NCI-H526 treated with DMSO at 0.1 percent for 48 hours (cell line): Measurements from ENCODE around the gene GPRC5C.

Experiments used
- DNase-seq: peaks from one replicate; lab custom pipeline; 2025; lab: John Stamatoyannopoulos, UW

GPRC5C gene

GRCh38 chr17:74452841-74453661, 21.2 kb downstream of the GPRC5C start:
- DNase-seq: no peak

- DNase-seq: no peak
Observed at GRCh38 chr17:74453665-74454196, 21.8 kb downstream of the GPRC5C start.

DNA sequence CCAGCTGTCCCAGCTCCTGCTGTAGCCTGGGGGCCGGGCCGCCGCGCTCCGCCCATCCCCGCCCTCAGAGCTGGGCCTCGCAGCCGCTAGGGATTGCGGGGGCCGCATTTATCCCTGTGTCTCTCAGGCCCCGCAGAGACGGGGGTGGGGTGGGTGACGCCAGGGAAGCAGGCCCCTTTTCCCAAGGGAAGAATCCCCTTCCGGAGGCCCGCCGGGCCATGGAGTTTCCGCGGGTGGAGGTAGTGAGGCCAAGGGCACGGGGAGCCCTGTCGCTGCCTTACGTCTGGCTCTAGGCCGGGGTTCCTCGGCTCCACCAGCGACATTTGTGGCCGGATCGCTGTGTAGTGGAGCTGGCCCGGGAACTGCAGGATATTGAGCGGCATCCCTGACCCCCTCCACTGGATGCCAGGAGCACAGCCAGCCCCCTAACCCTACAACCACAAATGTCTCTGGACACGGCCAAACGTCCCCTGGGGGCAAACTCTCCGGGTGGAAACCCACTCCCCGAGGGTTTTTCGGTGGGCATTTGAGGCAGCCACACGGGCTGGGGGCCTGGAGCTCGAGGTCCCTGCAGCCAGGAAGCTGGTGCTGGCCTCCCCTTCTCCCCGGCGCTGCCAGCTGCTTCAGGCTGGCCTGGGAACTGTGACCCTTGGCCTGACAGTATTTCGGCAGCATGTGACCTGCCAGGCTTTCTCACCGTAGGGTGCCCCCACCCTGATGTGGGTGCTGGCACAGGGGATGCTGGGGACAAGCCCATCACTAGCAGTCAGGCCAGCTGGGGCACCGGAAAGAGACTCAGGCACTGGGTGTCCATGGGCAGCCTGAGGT, 22.5 kb downstream of the GPRC5C start:
- peak; percentile 73 for DNase-seq

DNA sequence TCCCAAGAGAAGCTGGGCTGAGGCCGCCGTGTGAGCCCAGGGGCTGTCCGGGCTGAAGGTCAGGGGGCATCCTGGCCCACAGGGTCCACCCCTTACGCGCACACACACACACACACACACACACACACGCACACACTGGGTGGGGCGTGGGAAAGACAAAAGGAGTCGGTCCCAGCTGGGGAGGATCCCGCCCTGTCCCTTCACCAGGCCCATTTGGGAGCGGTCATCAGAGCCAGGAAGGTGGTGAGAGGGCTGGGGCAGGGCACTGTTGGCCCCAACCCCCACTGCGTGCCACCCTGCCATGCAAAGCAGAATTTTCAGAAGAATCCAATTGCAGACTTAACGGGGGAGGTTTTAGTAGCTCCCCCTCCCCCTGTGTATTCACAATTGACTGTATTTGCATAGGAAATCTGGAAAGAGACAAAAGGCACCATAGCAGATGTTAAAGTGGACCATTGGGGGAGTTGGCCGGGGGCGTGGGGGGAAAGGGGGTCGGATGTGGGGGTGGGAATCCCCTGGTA, 23.2 kb downstream of the GPRC5C start:
- peak; percentile 82 for DNase-seq

DNA sequence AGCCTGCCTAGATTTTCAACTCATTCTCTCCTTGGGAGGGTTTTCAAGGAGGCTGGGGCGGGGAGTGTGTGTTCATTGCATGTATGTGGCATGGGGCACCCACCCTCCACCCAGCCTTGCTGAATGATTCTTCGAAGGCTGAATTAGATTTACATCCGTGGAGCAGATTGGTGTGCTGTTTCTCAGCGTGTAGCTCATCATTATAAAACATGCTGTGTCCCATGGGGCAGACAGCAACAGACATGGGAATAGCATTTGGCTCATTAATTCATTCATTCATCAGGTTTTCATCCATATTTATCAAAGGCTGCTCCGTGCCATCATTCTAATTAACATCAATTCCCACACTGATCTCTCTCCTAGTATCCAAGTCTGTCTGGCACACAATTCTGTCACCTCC, 23.9 kb downstream of the GPRC5C start:
- peak; percentile 40 for DNase-seq

- DNase-seq: peak; percentile 7
Observed at GRCh38 chr17:74457146-74457819, 25.4 kb downstream of the GPRC5C start.

DNA sequence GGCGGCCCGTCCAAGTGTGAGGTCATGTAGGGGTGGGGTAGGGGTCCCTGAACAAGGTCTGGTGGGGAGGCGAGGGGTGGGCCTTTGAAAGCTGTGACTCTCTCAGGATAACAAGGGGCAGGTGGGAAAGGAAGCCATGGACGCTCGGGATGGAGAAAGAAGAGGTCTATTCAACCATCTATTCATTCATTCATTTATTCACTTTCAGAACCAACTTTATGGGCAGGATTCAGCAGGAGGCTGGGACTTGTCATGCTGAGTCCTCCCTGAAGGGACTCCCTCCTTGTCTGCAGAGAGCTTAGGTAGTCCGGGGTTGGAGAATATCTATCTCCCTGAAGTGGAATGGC, 25.9 kb downstream of the GPRC5C start:
- DNase-seq: no peak

DNA sequence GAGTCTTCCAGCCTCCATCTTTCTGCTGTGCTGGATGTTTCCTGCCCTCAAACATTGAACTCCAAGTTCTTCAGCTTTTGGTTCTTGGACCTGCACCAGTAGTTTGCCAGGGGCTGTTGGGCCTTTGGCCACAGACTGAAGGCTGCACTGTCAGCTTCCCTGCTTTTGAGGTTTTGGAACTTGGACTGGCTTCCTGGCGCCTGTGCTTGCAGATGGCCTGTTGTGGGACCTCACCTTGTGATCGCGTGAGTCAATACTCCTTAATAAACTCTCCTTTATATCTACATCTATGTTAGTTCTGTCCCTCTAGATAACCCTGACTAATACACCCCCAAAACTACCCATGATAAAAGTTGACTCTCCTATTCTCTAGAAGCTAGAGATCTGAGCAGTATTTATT, 26.9 kb downstream of the GPRC5C start:
- DNase-seq: no peak

DNA sequence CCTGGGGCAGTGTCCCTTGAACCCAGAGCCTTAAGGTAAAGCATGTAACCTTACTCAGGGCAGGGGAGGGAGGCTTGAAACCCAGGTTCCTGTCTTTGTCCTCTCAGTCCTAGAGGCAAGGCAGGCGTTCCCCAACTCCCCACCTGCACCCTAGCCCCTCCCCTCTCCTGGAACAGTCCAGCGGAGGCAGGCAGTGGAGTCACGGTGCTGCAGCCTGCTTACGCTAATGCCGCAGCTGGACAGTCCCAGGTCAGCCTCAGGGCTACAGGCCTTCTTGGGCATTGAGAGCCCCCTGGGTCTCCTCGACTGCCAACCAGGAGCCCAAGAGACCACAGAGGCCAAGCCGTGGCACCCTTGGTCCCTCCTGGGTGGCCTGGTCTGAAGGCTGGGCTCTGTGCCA, 27.7 kb downstream of the GPRC5C start:
- DNase-seq: no peak

DNA sequence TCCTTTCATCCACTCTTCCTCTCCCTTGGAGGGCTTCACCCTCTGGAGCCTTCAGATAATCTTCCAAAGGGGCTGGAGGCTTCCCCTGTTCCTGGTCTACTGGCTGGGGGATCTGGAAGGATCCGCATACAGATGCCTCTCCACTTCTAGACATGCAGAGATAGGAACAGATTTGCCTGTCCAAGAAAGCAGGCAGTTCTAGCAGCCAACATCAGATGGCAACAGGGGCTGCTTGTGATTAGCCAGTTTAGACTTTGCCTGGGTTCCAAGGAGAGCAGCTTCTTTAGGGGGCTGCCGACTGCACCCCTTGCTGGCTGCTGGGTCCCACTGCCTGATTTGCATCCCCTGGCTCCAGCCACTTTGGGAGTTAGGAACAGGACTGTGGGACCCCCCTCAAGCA, 28.4 kb downstream of the GPRC5C start:
- no peak for DNase-seq

GRCh38 chr17:74460996-74461395, 29.1 kb downstream of the GPRC5C start:
- DNase-seq: no peak

DNA sequence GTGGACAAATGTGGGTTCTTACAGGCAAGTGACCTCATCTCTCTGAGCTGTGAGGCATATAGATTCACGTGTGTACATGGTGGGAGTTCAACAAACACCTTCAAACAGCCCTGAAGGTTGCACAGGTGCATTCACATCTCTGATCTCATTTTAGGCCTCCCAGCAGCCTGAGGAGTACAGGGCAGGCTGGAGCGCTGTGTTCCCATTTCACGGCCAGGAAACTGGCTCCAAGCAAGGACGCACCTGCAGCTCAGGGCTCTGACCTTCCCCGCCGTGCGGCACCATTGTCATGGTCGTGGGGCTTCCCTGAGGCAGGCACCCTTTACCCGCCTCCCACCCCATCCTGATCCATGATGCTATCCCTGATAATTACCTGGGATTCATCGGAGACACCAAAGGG, 29.7 kb downstream of the GPRC5C start:
- no peak for DNase-seq

GRCh38 chr17:74464730-74465377, 33.0 kb downstream of the GPRC5C start:
- no peak for DNase-seq

DNA sequence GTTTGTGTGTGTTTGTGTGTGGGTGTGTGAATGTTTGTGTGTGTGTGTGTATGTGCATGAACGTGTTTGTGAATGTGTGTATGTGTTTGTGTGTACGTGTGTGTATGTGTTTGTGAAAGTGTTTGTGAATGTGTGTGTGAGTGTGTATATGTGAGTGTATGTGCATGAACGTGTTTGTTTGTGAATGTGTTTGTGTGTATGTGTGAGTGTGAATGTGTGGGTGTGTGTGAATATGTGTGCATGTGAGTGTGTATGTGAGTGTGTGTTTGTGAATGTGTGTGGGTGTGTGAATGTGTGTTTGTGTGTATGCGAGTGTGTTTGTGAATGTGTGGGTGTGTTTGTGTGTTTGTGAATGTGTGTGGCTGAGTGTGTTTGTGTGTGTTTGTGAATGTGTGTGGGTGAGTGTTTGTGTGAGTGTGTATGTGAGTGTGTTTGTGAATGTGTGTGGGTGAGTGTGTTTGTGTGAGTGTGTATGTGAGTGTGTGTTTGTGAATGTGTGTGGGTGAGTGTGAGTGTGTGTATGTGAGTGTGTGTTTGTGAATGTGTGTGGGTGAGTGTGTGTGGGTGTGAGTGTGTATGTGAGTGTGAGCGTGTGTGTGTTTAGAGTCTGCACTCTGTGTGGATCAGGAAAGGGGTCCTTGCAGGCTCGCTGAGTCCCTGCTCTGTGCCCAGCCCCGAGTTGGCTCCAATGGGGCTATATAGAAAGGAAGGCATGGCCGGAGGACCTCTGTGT, 33.7 kb downstream of the GPRC5C start:
- no peak for DNase-seq

DNA sequence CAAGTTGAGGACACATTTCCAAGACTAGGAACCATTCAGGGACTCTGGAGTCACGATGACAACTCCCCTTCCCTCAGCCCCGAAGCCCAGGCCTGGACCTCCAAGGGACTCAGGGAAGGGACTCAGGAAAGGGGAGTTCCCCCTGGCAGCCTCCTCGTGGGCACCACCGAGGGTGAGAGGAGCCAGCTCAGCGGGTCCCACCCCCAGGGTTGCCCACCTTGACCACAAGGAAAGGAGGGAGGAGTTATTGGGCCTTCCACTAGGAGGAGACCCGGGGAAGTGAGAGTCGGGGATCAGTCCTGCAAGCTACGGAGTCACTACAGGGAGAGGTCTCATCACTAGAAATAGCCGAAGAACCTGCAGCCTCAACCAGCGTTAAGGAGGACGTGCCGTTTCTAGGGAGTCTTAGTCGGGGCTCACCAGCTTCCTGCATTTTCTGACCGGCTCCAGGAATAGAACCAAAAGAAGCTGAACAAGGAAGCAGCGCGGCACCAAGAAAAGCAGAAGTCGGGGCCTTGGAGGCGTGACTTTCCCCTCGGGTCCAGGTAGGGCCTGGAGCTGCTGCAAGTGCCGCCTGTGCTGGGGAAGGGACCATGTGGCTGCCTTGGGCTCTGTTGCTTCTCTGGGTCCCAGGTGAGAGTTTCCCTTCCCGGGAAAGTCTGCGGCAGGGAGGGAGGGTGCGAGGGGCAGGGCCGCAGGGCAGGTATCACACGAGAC, 34.4 kb downstream of the GPRC5C start, which contains the start of gene CD300A:
TSS of gene CD300A (plus strand) at position 524 of the 717 bp plus-strand sequence. CDS start at position 594, 70 bp downstream.
- no peak for DNase-seq

GRCh38 chr17:74466828-74467184, 34.9 kb downstream of the GPRC5C start:
- no peak for DNase-seq

DNA sequence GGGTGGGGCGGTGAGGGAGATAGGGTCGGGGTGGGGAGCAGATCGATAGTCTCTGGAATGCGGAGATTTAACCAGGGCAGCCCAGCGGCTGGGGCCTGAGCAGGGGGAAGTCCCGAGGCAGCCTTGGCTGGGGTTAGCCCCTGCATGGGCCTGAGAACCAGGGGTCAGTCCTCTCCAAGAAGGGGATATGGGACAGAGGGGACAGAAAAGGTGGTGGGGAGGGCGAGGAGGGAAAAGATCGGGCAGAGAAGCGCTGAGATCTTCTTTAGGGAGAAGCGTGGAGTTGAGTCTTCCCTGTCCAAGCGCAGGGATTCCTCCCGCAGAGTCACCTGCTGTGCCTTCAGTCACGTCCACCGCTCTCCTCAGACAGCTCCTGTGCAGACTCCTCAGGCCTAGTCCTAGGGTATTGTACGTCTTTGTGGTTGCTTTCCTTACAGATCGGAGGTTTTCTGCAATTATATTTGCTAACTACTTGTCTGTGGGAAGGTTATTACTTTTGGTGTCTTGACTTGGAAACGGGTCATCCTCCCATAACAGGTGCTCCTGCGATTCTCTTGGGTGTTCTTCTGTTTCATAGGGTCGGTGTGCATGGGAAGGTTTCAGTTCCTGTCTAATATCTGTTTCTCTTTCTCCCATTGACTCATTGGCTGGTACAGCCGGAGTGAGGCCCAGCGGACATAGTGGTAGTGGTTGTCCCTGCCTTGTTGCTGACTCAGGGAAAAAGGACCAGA, 35.5 kb downstream of the GPRC5C start:
- no peak for DNase-seq

DNA sequence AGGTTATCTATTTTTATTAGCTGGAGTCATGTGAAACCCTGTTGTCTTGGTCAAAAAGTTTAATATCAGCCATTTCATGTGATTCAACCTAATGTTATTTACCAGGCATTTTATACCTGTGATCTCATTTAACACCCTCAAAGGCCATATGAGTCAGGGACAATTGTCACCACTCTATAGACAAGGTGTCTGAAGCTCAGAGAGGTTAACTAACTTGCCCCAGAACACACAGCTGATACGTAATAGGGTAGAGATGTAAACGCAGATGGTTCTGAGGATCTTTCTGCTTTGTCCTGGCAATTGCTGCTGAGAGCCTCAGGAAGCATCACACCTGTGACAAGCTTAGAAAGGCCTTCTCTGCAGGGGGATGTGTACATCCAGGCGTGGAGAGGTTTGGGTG, 39.5 kb downstream of the GPRC5C start:
- DNase-seq: no peak

DNA sequence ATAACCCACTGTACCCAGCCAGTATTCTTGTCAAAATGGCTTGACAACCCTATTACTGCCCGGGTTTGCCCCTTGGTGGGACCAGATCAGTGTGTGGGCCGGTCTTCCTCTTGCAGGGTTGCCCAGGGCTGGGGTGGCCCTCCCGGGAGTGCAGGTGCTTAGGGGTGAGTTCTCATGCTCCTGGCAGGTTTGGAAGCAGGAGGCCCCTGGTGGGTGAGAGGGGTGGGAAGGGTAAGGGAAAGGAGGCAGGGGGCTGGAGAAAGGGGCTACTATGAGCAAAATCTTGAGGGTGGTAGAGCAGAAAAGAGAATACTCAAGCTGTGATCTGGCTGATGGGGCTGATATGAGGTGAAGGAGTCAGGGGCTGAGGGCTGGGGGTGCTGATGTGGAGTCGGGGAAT, 41.0 kb downstream of the GPRC5C start:
- no peak for DNase-seq

DNA sequence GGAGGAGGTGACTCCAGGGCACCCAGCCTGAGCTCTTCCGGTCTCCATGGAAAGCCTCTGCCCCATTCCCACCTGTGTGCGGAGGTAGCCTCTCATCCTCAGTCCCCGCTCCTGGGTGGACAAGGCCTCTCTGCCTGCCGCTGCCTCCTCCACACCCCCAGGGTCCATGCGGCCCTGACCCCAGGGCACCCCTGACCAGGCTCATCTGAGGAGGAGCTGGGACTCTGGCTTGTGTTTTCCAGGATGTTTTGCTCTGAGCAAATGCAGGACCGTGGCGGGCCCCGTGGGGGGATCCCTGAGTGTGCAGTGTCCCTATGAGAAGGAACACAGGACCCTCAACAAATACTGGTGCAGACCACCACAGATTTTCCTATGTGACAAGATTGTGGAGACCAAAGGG, 41.4 kb downstream of the GPRC5C start:
- no peak for DNase-seq
